Aorta (tissue), 5 donors: ENCODE data around the gene TBC1D2. TPM values are rescaled to one million over a fixed set of nuclear protein-coding genes. Genes with fewer than 3 reads are reported as not detected.

Experiments
- ATAC-seq: fragments of 200-7000 bp; cut with Tn5 transposase; one replicate; pipeline ENCODE4 v1.9.1; 2022; ENCODE audit warnings: moderate library complexity; ENCODE audit not compliant: low FRiP score
- DNase-seq, 2 donors: peaks; one replicate each; pipeline ENCODE4 v3.0.0-alpha.2; 2020
- H3K27ac ChIP-seq, 2 donors: one replicate each; pipeline ENCODE4 v1.5.1; 2013; ENCODE audit warnings: low read length in 2 of 2, mild to moderate bottlenecking in 2 of 2, moderate library complexity in 2 of 2, control low read depth in 1 of 2, inconsistent platforms in 1 of 2, low read depth in 1 of 2
- H3K27me3 ChIP-seq, 2 donors: one replicate each; pipeline ENCODE4 v1.6.1; 2013; ENCODE audit warnings: control low read depth in 1 of 2, low read length in 1 of 2, mild to moderate bottlenecking in 1 of 2, moderate library complexity in 1 of 2; ENCODE audit not compliant: insufficient read depth in 2 of 2, control insufficient read depth in 1 of 2
- H3K36me3 ChIP-seq, 2 donors: one replicate each; pipeline ENCODE4 v1.6.1; 2013; ENCODE audit warnings: control low read depth in 1 of 2, low read length in 1 of 2, mild to moderate bottlenecking in 1 of 2; ENCODE audit not compliant: insufficient read depth in 2 of 2, control insufficient read depth in 1 of 2
- H3K4me1 ChIP-seq, 2 donors: one replicate each; pipeline ENCODE4 v1.6.1; 2013; ENCODE audit warnings: low read length in 2 of 2, control low read depth in 1 of 2, mild to moderate bottlenecking in 1 of 2, moderate library complexity in 1 of 2; ENCODE audit not compliant: insufficient read depth in 2 of 2, control insufficient read depth in 1 of 2
- H3K4me3 ChIP-seq, 2 donors: one replicate each; pipeline ENCODE4 v1.5.1; 2013; ENCODE audit warnings: low read length in 2 of 2, control low read depth in 1 of 2, mild to moderate bottlenecking in 1 of 2
- H3K9me3 ChIP-seq: one replicate; pipeline ENCODE4 v1.6.1; 2013; ENCODE audit warnings: mild to moderate bottlenecking, low read length; ENCODE audit not compliant: control insufficient read depth
- WGBS, 2 donors: extraction: QIAGEN DNeasy Blood & Tissue Kit; methylation state at CpG; one replicate each; pipeline ENCODE4 v1.1.7; 2013; 5-methylcytosine and 5-hydroxymethylcytosine counted together
- intact Hi-C, 2 donors: fragments of 100-400 bp; cut with DNase I; formaldehyde crosslinking; loops; one replicate each; pipeline versions ENCODE4 v1.14.2 to v1.15.0; 2022
- polyA plus RNA-seq, 2 donors: library from polyadenylated mRNA; stranded (reverse); fragments of 200-250 nt; gene quantifications; one replicate each; pipeline ENCODE4 v1.2.3, GENCODE V29; 2013
- total RNA-seq, 2 donors: library from RNA; stranded (reverse); fragmentation: NEBNext Ultra II Directional; extraction: Animal tissue kit (Norgen Biotek cat#: 25700); gene quantifications; one replicate each; pipeline ENCODE4 v1.2.1, GENCODE V29; 2021
- donor health status: healthy with polysubstance abuse.
- donor health status: Bipolar disorder and iron deficiency.
- donor health status: DM: no; HTN: no; CAD: no.
- donor health status: DM: no; HTN: no; CAD: no.
- donor health status: DM: yes; HTN: yes; CAD: no.

TBC1D2 gene
- total and polyA plus RNA-seq, 4 donors: 6.0 to 12.4 (median 8.4) TPM

DNA sequence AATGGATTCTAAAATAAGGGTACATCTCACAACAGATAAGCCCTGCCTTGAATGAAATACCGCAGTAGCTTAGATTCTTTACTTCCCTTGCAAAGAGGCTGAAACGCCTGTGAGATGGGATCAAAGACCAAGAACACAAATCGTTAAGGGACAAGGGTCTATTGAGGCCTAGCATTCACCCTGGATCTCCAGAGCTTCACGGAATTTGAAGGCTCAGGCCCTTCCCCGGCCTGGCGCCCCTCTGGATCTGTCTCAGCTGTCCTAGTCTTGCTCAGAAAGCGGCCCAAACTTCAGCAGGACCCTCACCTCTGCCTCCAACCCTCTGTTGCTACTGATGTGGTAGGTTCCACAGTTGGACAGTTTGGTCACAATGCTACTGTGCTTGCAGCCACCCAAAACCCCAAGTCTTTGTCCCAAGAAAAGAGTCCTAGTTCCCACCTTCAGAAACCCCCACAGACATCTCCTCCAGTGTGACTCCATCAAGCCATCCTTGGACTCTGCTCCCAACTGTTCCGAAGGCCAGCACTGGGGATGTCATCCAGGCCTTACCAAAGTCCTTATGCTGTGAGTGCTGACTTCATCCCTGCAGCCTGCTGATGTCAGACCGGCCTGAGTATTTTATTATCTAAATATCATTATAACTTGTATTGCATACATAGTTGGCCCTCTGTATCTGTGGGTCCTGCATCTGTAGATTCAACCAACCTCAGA, 72.4 kb downstream of the TBC1D2 start:
- DNase-seq (no peak), ATAC-seq (no peak)
- intact Hi-C loops: no loop called here
- WGBS, 2 donors: 89 to 90% methylated on average over 9 of the region's 9 CpGs
- H3K27me3 ChIP-seq: peaks cover 0 to 2% of the 10 kb centered on the region in 2 donors
- H3K9me3 ChIP-seq: no peaks in the 10 kb centered on the region
- no peak overlapping the region for H3K27ac ChIP-seq
- H3K4me3 ChIP-seq: no peak overlapping the region
- no peaks in the 10 kb centered on the region for H3K36me3 ChIP-seq
- no peaks in the 10 kb centered on the region for H3K4me1 ChIP-seq

DNA sequence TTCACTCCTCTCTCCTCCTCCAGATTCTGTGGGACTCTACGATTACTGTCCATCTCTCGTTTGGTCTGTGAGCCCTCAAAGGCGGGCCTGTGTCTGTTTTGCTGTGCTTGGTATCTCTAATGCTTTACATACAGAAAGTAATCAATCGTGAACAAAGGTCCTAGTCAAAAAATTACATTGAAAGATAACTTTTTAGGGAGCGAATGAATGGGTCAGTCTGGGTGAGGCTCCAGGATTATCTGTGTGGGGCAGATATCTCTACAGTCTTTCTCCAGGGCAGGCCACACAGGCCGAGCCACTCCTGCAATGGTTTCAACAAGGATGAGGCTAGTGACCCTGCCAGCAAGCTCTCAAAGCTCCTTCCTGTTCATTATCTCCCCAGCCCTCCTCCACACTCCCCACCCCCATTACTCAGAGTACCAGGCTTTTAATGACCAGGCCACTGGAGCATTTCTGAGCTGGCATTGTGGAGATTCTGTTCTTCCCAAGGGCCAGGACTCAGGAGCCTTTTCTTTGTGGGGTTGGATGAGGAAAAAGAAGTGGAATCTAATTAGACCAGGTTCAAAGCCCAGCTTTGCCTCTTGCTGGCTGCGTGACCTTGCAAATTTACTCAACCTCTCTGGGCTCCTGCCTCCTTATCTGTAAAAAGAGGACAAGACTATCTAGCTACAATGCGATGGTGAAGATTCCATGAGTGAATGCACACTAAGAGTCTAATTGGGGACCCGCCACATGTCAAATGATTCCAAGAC, 73.2 kb downstream of the TBC1D2 start:
- no peak overlapping the region for H3K27ac ChIP-seq
- DNase-seq (no peak), ATAC-seq (no peak)
- H3K9me3 ChIP-seq: no peaks in the 10 kb centered on the region
- peaks cover 0 to 2% of the 10 kb centered on the region in 2 donors for H3K27me3 ChIP-seq
- intact Hi-C loops: no loop called here
- H3K36me3 ChIP-seq: no peaks in the 10 kb centered on the region
- H3K4me1 ChIP-seq: no peaks in the 10 kb centered on the region
- no peak overlapping the region for H3K4me3 ChIP-seq
- 88 to 89% methylated on average over 9 of the region's 9 CpGs for WGBS, 2 donors

DNA sequence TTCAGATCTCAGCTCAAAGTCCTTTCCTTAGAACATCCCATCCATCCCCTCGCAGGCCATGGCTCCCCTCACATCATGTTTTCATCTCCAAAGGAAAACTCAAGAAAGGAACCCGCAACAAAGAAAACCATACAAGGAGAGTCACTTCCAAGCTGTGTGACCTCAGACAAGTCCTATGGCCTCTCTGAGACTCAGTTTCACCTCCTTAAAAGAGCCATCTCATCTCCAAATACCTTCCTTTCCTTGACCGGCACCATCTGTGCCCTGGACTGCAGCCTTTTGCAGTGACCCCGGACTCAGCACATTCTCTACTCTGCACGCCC, 73.7 kb downstream of the TBC1D2 start:
- intact Hi-C loops: no loop called here
- 91 to 92% methylated on average over 5 of the region's 5 CpGs for WGBS, 2 donors
- Histone ChIP-seq H3K9me3 (no peaks in the 10 kb centered on the region), H3K27me3 (peaks cover 0 to 2% of the 10 kb centered on the region in 2 donors), H3K4me3 (no peak overlapping the region), H3K4me1 (no peaks in the 10 kb centered on the region), H3K27ac (no peak overlapping the region), H3K36me3 (no peaks in the 10 kb centered on the region)
- ATAC-seq (no peak), DNase-seq (no peak)

GRCh38 chr9:98180996-98181395, 74.5 kb downstream of the TBC1D2 start:
- H3K4me1 ChIP-seq: no peaks in the 10 kb centered on the region
- H3K36me3 ChIP-seq: no peaks in the 10 kb centered on the region
- no peaks in the 10 kb centered on the region for H3K9me3 ChIP-seq
- no peak overlapping the region for H3K4me3 ChIP-seq
- no peak overlapping the region for H3K27ac ChIP-seq
- peaks cover 0 to 2% of the 10 kb centered on the region in 2 donors for H3K27me3 ChIP-seq
- DNase-seq (no peak), ATAC-seq (no peak)
- 93 to 94% methylated on average over 6 of the region's 6 CpGs for WGBS, 2 donors
- intact Hi-C loops: no loop called here

DNA sequence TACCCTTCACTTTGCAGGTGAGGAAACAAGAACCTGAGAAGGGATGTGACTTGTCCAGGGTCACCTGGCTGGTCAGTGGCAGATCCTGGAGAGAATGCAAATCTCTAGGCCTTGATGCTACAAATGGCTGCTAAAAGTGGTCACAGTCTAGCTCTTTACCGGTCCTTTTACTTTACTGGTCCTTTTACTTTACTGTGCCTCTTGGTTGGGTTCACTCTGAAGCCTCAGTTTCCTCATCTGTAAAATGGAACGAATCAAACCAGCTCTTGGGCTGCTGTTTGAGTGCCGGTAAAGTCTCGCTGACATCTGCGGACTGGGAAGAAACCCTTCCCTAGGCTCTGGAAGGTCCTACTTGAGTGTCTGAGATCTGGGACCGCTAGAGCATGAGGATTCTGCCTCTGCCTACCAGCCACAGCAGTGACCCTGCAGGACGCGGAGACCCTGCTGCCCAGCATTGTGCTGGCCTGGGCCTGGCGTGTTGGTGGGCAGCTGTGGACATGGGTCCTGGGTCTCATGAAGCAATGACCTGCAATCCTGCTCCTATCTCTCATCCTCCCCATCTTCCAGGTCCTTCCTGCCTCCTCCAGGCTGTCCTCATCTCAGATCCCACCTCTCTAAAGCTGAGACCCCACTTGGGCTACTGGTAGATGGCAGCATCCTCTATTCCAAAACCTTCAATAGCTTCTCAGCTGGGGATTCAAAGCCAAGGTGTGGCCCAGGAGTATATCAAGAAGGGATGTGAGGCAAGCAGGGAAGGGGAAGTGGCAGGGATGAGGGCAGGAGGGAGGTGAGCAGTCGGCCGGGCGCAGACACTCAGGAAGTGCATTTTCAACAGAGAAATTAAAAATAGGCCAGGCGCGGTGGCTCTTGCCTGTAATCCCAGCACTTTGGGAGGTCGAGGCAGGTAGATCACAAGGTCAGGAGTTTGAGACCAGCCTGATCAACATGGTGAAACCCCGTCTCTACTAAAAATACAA, 76.3 kb downstream of the TBC1D2 start:
- WGBS, 2 donors: 89 to 91% methylated on average over 16 of the region's 16 CpGs
- Histone ChIP-seq H3K27me3 (peaks cover 0 to 2% of the 10 kb centered on the region in 2 donors), H3K9me3 (no peaks in the 10 kb centered on the region), H3K27ac (no peak overlapping the region), H3K36me3 (no peaks in the 10 kb centered on the region), H3K4me3 (no peak overlapping the region), H3K4me1 (no peaks in the 10 kb centered on the region)
- DNase-seq (no peak), ATAC-seq (no peak)
- intact Hi-C loops: no loop called here

- DNase-seq: no peak
- no peak for ATAC-seq
- H3K4me1 ChIP-seq: no peaks in the 10 kb centered on the region
- intact Hi-C loops: no loop called here
- H3K4me3 ChIP-seq: no peak overlapping the region
- H3K36me3 ChIP-seq: no peaks in the 10 kb centered on the region
- H3K9me3 ChIP-seq: no peaks in the 10 kb centered on the region
- H3K27ac ChIP-seq: no peak overlapping the region
- 77 to 79% methylated on average over 9 of the region's 9 CpGs for WGBS, 2 donors
- H3K27me3 ChIP-seq: peaks cover 0 to 2% of the 10 kb centered on the region in 2 donors
Observed at GRCh38 chr9:98176391-98177259, 78.8 kb downstream of the TBC1D2 start.

- no peaks in the 10 kb centered on the region for H3K9me3 ChIP-seq
- WGBS, 2 donors: 91 to 97% methylated on average over 3 of the region's 3 CpGs
Observed at GRCh38 chr9:98175762-98176161, 79.7 kb downstream of the TBC1D2 start.

DNA sequence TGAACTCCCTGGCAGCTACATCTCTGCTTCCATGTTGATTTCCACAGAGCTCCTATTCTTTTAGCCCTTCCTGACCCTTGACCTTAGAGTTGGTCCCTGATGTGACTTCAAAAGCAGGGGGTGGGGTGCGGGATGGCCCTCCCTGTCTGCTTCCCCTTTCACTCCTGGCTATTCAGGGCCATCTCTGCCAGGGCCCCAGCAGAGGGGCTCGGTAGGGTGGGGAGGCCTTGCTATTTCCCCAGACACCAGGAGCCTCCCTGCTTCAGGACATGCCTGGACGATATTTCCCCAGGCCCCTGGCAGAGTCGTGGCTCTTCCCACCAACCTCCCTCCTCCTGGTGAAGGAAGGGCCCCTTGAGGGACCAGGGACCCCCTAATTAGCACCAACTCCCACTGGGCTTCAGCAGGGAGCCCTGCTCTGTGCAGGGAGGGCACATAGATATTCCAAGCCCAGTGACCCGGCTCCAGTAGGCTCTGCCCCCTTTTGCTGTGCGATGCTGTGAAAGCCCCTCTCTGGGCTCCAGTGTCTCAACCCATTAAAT, 80.3 kb downstream of the TBC1D2 start:
- no peak overlapping the region for H3K4me3 ChIP-seq
- WGBS, 2 donors: 41 to 56% methylated on average over 6 of the region's 6 CpGs
- no peaks in the 10 kb centered on the region for H3K4me1 ChIP-seq
- no peak overlapping the region for H3K27ac ChIP-seq
- H3K27me3 ChIP-seq: no peaks in the 10 kb centered on the region
- ATAC-seq: no peak
- intact Hi-C loops: no loop called here
- H3K9me3 ChIP-seq: no peaks in the 10 kb centered on the region
- no peak for DNase-seq
- no peaks in the 10 kb centered on the region for H3K36me3 ChIP-seq

More at GRCh38 chr9:98175762-98176161, 79.7 kb downstream of the TBC1D2 start:
- Histone ChIP-seq H3K4me1 (no peaks in the 10 kb centered on the region), H3K4me3 (no peak overlapping the region), H3K27ac (no peak overlapping the region), H3K36me3 (no peaks in the 10 kb centered on the region), H3K27me3 (no peaks in the 10 kb centered on the region)
- intact Hi-C loops: no loop called here
- no peak for DNase-seq
- ATAC-seq: no peak
